HG03135 (cell line): Measurements from ENCODE around the gene SLC9A8.
"Not testable (repeated sequence)": the region's sequence is repeated elsewhere in the genome, so short reads cannot be mapped to it uniquely, and the experiment has no call there.

Source experiments
- ATAC-seq: cut with Tn5 transposase; IDR thresholded peaks from one replicate; pipeline ENCODE4 v1.9.1; 2021; ENCODE audit warnings: mild to moderate bottlenecking, moderate library complexity; ENCODE audit not compliant: unreplicated experiment

SLC9A8 gene

DNA sequence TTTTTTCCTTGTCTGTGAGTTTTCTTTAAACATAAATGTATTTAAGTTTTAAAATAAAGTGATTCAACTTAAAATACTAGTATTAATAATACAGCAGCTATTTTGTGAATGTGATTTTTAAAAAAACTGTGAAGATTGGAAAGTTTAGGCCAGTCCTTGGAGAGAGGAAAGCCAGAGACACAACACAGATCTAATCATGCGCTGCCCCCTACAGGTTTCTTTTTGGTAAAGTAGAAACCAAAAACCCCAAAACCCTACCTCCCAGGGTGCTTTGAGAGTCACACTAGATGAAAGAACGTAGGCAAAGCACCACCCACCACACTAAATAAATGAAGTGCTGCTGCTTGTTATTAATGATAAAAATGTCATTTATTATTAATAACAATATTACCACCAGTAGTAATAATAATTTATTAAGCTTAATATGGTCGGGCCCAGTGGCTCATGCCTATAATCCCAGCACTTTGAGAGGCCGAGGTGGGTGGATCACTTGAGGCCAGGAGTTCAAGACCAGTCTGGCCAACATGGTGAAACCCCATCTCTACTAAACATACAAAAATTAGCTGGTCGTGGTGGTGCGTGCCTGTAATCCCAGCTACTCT, 33.7 kb downstream of the SLC9A8 start:
- ATAC-seq: no peak

DNA sequence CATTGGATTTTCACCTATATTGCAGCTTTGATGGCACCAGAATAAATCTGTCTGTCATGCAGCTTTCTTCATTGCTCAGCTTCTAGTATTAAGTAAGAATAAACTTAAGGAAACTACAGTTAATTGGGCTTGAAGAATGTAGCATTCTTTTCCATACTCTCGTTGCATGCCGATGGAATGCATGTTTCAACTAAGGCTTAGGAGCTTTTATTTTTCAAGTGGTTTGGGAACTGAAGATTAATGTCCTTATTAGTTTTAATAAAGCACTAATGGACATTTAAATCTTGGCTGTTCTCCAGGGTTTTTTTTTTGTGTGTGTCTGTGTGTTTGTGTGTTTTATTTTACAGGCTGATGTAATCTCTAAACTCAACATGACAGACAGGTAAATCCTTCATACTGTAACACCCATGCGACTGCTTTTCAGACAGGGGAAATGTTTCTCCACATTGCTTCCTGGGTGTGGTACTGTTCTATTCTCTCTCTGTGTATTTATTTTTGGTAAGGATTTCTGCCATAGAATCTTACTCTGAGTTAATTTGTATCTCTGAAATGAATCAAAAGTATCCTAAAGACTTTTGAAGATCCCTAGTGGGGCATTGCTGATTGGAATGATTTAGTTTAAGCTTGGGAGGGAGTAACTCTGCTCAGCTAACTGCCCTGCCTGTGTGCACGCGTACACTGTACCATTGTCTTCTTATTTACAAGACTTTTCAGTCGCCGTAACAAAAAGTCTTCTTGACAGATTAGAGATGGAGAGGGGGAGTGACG, 38.0 kb downstream of the SLC9A8 start:
- no peak for ATAC-seq

- no peak for ATAC-seq
Measured at GRCh38 chr20:49851231-49851705, 38.6 kb downstream of the SLC9A8 start.

GRCh38 chr20:49851991-49852390, 39.4 kb downstream of the SLC9A8 start:
- no peak for ATAC-seq

- ATAC-seq: no peak
Measured at GRCh38 chr20:49852522-49853080, 40.0 kb downstream of the SLC9A8 start.

DNA sequence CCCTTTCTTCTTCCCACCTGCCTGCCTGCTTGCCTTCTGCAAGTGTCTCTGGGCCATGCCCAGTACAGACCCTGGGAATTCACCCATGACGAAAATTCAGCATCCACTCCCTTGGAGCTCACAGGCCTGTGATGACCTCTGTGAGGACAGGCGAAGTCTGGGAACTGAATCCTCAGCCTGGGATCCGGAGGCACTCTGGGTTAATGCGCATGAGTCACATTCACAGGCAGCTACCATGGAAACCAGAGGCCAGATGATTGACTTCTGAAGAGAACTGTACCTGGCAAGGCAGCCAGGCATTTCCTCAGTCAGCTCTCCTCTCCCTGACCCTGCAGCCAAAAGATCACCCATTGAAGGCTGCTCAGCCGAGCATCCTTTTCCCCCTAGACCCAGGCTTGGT, 41.0 kb downstream of the SLC9A8 start:
- no peak for ATAC-seq

GRCh38 chr20:49854190-49854875, 41.7 kb downstream of the SLC9A8 start:
- no peak for ATAC-seq

- ATAC-seq: no peak
Measured at GRCh38 chr20:49856904-49857303, 44.3 kb downstream of the SLC9A8 start.

- ATAC-seq: no peak
Measured at GRCh38 chr20:49858076-49858585, 45.5 kb downstream of the SLC9A8 start.

DNA sequence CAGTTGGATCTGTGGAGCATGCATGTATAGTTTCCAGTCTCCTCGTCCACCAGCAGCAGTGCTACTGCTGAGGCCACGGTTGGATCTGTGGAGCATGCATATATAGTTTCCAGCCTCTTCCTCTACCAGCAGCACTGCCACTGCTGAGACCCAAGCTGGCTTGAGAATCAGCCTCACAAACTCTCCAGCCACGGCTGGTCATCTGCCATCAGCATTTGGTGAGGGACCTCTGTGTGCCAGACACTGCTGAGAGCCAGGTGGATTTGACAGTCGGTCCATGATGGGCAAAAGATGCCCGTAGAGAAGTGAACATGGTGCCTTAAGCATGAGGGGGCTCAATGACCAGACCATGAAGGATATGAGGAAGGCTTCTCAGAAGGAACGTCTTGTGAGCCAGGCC, 46.4 kb downstream of the SLC9A8 start:
- no peak for ATAC-seq

DNA sequence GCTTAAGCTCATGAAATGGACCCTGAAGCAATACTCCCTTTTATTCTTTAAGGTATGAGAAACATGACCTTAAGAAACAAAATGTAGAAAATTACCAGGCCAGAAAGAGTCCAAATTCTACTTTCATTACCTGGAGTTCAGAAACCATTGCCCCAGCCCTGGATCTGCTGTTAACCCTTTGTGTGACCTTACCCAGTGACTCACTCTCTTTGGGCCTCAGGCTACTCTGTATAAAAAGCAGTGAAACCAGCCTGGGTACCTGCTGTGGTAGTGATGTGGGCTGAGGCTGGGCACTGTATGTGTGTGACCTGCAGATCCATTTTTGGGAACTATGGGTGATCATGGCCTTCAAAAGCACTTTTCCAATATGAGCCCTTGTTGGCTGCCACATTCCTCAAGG, 47.2 kb downstream of the SLC9A8 start:
- ATAC-seq: no peak

- not testable (repeated sequence) for ATAC-seq
Measured at GRCh38 chr20:49861232-49861631, 48.6 kb downstream of the SLC9A8 start.

- no peak for ATAC-seq
Measured at GRCh38 chr20:49862607-49863200, 50.1 kb downstream of the SLC9A8 start.

DNA sequence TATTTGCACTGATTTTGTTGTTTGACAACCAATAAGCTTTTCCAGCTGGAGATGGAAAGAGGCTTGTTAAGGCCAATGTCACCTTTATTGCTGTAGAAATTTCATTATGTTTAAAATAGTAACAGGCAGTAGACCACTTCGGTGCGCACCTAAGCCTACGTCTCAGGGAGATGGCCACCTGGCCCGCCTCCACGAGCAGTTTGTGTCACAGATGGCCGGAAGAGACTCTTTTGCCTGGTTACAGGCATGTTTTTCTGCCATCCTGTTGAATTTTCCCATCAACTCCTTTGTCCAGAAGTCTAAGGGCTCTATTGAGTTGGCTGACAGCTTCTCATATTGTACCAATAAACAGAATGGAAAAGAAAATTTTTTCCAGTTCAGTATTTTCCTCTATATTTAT, 51.0 kb downstream of the SLC9A8 start:
- no peak for ATAC-seq

GRCh38 chr20:49865559-49865958, 52.9 kb downstream of the SLC9A8 start:
- ATAC-seq: no peak

- ATAC-seq: no peak
Measured at GRCh38 chr20:49866051-49866450, 53.4 kb downstream of the SLC9A8 start.

DNA sequence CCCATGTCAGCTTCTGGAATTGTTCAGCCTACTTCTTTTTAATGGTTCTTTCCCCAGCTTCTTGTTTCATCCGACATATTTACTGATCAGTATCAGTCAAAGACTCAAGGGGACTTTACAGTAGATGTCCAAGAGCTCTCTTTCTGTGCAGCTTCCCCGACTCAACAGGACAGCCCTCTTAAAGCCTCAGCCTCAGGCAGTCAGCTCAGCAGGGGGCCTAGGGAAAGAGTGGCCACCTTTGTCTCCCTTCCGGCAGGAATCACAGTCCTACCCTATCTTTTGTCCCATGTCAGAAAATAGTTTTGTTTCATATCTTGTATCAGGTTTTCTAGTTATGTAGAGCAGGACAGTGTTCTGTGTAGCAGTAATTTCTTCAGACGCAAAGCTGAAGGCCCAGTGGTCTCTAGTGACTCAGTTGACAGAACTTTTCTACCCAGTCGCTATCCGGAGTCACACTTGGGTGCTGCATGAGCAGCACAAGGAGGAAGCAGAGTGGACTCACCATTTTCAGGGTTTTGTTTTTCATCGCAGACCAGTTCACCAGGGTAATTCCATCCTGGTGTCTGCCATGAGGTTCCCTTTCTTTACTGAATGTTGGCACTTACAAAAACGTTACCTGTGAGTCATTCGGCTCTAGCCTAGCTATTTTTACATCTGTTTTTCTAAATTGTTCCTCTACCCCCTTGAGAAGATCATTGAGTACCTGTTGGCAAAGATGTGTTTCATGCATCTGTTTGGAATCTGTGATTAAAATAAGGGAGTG, 55.0 kb downstream of the SLC9A8 start:
- ATAC-seq: no peak

DNA sequence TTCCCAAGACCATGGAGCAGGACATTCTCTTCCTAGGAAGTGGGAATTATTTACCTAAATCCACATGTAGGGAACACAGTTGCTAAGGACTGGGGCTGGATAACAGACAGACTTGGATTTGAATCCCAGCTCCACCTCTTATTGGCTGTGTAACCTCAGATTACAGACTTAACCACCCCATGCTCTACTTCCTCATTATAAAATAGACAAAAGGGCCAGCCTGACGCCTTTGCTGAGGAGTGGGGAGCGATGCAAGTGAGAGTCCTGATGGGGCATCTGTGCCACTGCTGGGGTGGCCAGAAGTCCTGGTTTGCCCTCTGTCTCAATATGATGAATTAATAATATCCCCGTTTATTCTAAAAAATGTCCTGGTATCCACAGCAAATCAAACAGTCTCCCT, 55.9 kb downstream of the SLC9A8 start:
- no peak for ATAC-seq

DNA sequence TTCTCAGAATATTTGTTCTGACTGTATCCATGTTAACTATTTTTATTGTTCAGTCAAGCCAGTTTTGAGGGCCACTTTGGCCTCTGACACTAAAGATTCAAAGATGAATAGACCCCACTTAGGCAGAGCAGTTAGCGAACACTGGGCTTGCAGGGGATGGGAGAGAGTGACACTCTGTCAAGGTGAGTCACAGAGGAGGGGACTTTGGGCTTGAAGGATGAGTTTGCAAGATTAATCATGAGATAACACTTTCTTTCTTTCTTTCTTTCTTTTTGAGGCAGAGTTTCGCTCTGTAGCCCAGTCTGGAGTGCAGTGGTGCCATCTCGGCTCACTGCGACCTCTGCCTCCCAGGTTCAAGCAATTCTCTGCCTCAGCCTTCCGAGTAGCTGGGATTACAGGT, 56.3 kb downstream of the SLC9A8 start:
- ATAC-seq: no peak

DNA sequence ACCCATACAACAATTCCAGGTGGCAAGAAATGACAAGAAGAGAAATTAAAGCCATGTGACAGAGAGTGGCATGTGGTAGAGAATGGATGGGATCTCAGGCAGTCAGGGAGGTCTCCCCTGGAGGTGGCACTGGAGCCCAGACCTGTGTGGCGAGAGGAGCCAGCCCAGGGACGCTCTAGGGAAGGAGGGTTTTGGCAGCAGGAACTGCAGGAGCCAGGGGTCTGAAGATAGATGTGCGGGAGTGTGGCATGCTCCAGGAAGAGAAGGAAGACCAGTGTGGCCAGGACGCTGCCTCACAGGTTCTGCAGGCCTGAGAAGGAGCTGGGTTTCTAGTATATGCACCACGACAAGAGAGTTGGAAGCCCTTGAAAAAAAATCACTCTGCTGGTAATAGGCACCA, 57.6 kb downstream of the SLC9A8 start:
- no peak for ATAC-seq
